GM12878 (cell line): ENCODE data around the gene PDE6A. TPM values are rescaled to one million over a fixed set of nuclear protein-coding genes. Genes with fewer than 3 reads are reported as not detected.

Experiments
- ATAC-seq: fragments of 200-7000 bp; cut with Tn5 transposase; 3 replicates; pipeline ENCODE4 v1.9.1; 2020; ENCODE audit warnings: mild to moderate bottlenecking, moderate library complexity
- BruUV-seq: library from RNA; stranded (reverse); fragments of 400-500 nt; replicated peaks from 2 replicates; lab custom pipeline; 2021; lab: Mats Ljungman, UMichigan
- CTCF ChIA-PET: fragments of 300-600 bp; sonication (Branson Sonifier 250); formaldehyde crosslinking; extraction: SDS; loops from one replicate; lab custom pipeline; 2021; ENCODE audit warnings: inconsistent platforms; lab: Yijun Ruan, JAX
- POLR2A ChIA-PET: fragments of 350-600 bp; formaldehyde crosslinking; extraction: SDS; loops from one replicate; lab custom pipeline; 2021; ENCODE audit warnings: inconsistent platforms; lab: Charles Lee
- RAD21 ChIA-PET: fragments of 300-600 bp; sonication (Branson Sonifier 250); formaldehyde crosslinking; loops from one replicate; lab custom pipeline; 2023; ENCODE audit warnings: antibody characterized with exemption; ENCODE audit not compliant: unreplicated experiment; lab: Charles Lee
- SMC1A ChIA-PET: fragments of 300-600 bp; sonication (Branson Sonifier 250); formaldehyde crosslinking; loops from one replicate; lab custom pipeline; 2023; ENCODE audit not compliant: unreplicated experiment, uncharacterized antibody; lab: Charles Lee
- DNase-seq: peaks from one replicate; pipeline ENCODE4 v3.0.0-alpha.2; 2011; ENCODE audit warnings: low read depth, low spot score
- FAIRE-seq: peaks from 3 replicates; lab custom pipeline; 2011; peaks lifted over from hg19 to GRCh38; lab: Jason Lieb, UNC
- H2AFZ ChIP-seq: 2 replicates; pipeline ENCODE4 v1.6.0; 2011; ENCODE audit warnings: low read depth, low read length, control low read depth; ENCODE audit not compliant: control insufficient read depth
- H3K27ac ChIP-seq: 2 replicates; pipeline ENCODE4 v1.5.1; 2011; ENCODE audit warnings: control low read depth; ENCODE audit not compliant: control insufficient read depth, insufficient read depth
- H3K27me3 ChIP-seq, 2 experiments: replicated peaks in 1 of 2; 2 replicates each; pipeline versions ENCODE4 v1.6.0 to v1.6.1; 2011; ENCODE audit warnings: low read length in 1 of 2; ENCODE audit not compliant: control insufficient read depth in 2 of 2, insufficient read depth in 2 of 2
- H3K36me3 ChIP-seq, 2 experiments: 2 replicates each; pipeline ENCODE4 v1.5.1; 2011; ENCODE audit warnings: low read length in 1 of 2; ENCODE audit not compliant: control insufficient read depth in 2 of 2, insufficient read depth in 2 of 2
- H3K4me1 ChIP-seq: 2 replicates; pipeline ENCODE4 v1.6.1; 2011; ENCODE audit warnings: mild to moderate bottlenecking, low read length, moderate library complexity, mixed read lengths; ENCODE audit not compliant: control insufficient read depth, insufficient read depth
- H3K4me2 ChIP-seq: 2 replicates; pipeline ENCODE4 v1.6.0; 2011; ENCODE audit warnings: control low read depth; ENCODE audit not compliant: control insufficient read depth, insufficient read depth
- H3K4me3 ChIP-seq: fragments of 200-600 bp; sonication (generic); 2 replicates; pipeline ENCODE4 v1.5.1; 2016
- H3K79me2 ChIP-seq: 2 replicates; pipeline ENCODE4 v1.6.0; 2011; ENCODE audit warnings: low read length; ENCODE audit not compliant: control insufficient read depth, insufficient read depth
- H3K9ac ChIP-seq: 2 replicates; pipeline ENCODE4 v1.8.0; 2011; ENCODE audit warnings: low read length, control low read depth, mixed read lengths; ENCODE audit not compliant: control insufficient read depth, insufficient read depth
- H3K9me3 ChIP-seq: replicated peaks from 3 replicates; pipeline ENCODE4 v1.5.1; 2011; ENCODE audit warnings: mild to moderate bottlenecking, low read length; ENCODE audit not compliant: control insufficient read depth, insufficient read depth
- H4K20me1 ChIP-seq: 2 replicates; pipeline ENCODE4 v1.6.0; 2011; ENCODE audit not compliant: control insufficient read depth, insufficient read depth
- CEBPB ChIP-seq, 2 experiments: fragments of 150-350 bp in 1 of 2; IDR thresholded peaks; 2 replicates each; pipeline ENCODE4 v1.6.1; 2012 to 2014; ENCODE audit warnings: low read depth in 2 of 2, low read length in 2 of 2, borderline replicate concordance in 1 of 2, inconsistent platforms in 1 of 2
- CHD2 ChIP-seq: IDR thresholded peaks from 2 replicates; pipeline ENCODE4 v1.6.1; 2011; ENCODE audit warnings: low read depth, low read length, improper control_type of control experiment, borderline replicate concordance
- MEF2A ChIP-seq: IDR thresholded peaks from 2 replicates; pipeline ENCODE4 v1.6.1; 2011; ENCODE audit warnings: low read depth, mild to moderate bottlenecking, low read length, moderate library complexity; ENCODE audit not compliant: insufficient read depth
- MXI1 ChIP-seq: fragments of 150-350 bp; IDR thresholded peaks from 2 replicates; pipeline ENCODE4 v1.6.1; 2011; ENCODE audit warnings: low read depth, mild to moderate bottlenecking, inconsistent platforms, low read length, improper control_type of control experiment
- PAX5 ChIP-seq: IDR thresholded peaks from 2 replicates; pipeline ENCODE4 v1.6.1; 2011; ENCODE audit warnings: low read depth, low read length, borderline replicate concordance
- SMARCA5 ChIP-seq: fragments of 450-650 bp; IDR thresholded peaks from 2 replicates; pipeline ENCODE4 v1.6.1; 2017; ENCODE audit warnings: mild to moderate bottlenecking
- SREBF2 ChIP-seq: IDR thresholded peaks from 2 replicates; pipeline ENCODE4 v1.6.1; 2012; ENCODE audit warnings: mild to moderate bottlenecking, low read length
- TCF3 ChIP-seq: IDR thresholded peaks from 2 replicates; pipeline ENCODE4 v1.6.1; 2012; ENCODE audit warnings: low read depth, mild to moderate bottlenecking, low read length, borderline replicate concordance; ENCODE audit not compliant: insufficient read depth
- ZNF384 ChIP-seq: IDR thresholded peaks from 2 replicates; pipeline ENCODE4 v1.6.1; 2012; ENCODE audit warnings: low read depth, mild to moderate bottlenecking, low read length, improper control_type of control experiment, borderline replicate concordance
- ZNF622 ChIP-seq: fragments of 450-650 bp; IDR thresholded peaks from 2 replicates; pipeline ENCODE4 v1.6.1; 2017; ENCODE audit warnings: mild to moderate bottlenecking, inconsistent platforms
- WGBS: methylation state at CpG from one replicate; pipeline ENCODE4 v1.1.6; 2016; ENCODE audit warnings: low lambda C conversion rate; ENCODE audit not compliant: insufficient replicate concordance, insufficient coverage; ENCODE audit errors: missing lambda C conversion rate; 5-methylcytosine and 5-hydroxymethylcytosine counted together
- in situ Hi-C: fragments of 300-500 bp; cut with MboI; formaldehyde crosslinking; loops from 9 replicates; pipeline ENCODE4 v1.14.3; 2018; ENCODE audit warnings: mixed read lengths
- intact Hi-C: fragments of 100-400 bp; cut with micrococcal nuclease; formaldehyde crosslinking; loops from one replicate; pipeline ENCODE4 v1.14.2; 2022; ENCODE audit not compliant: unreplicated experiment
- polyA plus RNA-seq, 11 experiments: library from polyadenylated mRNA; depleted of rRNA in 4 of 11; unstranded in 6 of 11; stranded (reverse) in 5 of 11; fragments of >200 nt; fragmentation: Nextera tagmentation in 4 of 11; fragmentation: Illumina TruSeq in 1 of 11; extraction: Ambion mirVana in 4 of 11; extraction: Trizol in 1 of 11; gene quantifications; 1 replicate in 1 of 11; 2 replicates in 10 of 11; pipeline versions ENCODE4 v1.2.1 to v1.2.3, GENCODE V29; 2011 to 2016; ENCODE audit warnings: inconsistent platforms in 2 of 11, missing spikeins in 2 of 11, low read depth in 1 of 11
- total RNA-seq, 4 experiments: library from RNA; depleted of rRNA in 3 of 4; stranded (reverse); fragments of >200 nt in 3 of 4; fragmentation: Illumina TruSeq in 1 of 4; extraction: Trizol in 1 of 4; gene quantifications; 2 replicates each; pipeline versions ENCODE4 v1.2.1 to v1.2.3, GENCODE V29; 2013 to 2021
- TF ChIP-seq, protein P1 (sequence below): fragments of 150-350 bp; IDR thresholded peaks from 2 replicates; pipeline ENCODE4 v1.6.1; 2014; ENCODE audit warnings: mild to moderate bottlenecking, low read depth, low read length
- TF ChIP-seq, protein P2 (sequence below): fragments of 450-650 bp; IDR thresholded peaks from 2 replicates; pipeline ENCODE4 v1.6.1; 2018; ENCODE audit warnings: borderline replicate concordance, mild to moderate bottlenecking; ENCODE audit not compliant: partially characterized antibody
- TF ChIP-seq, protein P3 (sequence below): fragments of 450-650 bp; IDR thresholded peaks from 2 replicates; pipeline ENCODE4 v1.6.1; 2017; ENCODE audit warnings: mild to moderate bottlenecking
- TF ChIP-seq, protein P4 (sequence below): fragments of 450-650 bp; IDR thresholded peaks from 2 replicates; pipeline ENCODE4 v1.6.1; 2017; ENCODE audit warnings: mild to moderate bottlenecking, moderate library complexity

The PDE6A gene
- total and polyA plus RNA-seq, 10 of the 15 experiments (the other 5 are each of a cell fraction or from before 2014, with no cell fraction given): 0.05 to 0.26 TPM; not detected in 8

DNA sequence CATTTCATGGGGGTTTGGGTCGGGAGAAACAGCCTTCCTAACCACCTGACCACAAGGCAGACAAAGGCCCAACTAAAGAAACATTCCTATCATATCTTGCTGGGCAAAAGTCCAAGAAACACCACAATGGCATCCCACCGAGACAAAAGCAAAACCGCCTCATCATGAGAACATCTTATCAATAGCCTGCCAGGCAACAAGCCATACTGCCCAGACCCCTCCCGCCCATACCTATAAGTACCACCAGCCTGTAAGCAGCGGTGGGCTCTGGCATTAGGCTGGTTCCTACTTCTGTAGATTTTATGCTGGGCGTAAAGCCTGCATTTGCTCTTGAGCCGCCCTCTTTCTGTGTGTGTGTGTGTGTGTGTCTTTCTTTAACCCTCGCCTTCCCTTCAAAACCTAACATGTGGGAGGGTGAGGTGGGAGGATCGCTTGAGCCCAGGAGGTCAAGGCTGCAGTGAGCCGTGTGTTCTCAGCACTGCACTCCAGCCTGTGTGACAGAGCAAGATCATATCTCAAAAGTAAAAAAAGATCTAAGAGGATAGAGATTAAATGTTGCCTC lies 56.9 kb downstream of the PDE6A start:
- no peak for ATAC-seq
- no peaks in the 10 kb centered on the region for H3K4me1 ChIP-seq
- no TSS peak for BruUV-seq
- no peak overlapping the region for H3K4me3 ChIP-seq
- H3K9ac ChIP-seq: no peak overlapping the region
- ChIA-PET RAD21 (no interaction called here), CTCF (interaction anchor here (1.4 kb wide), 1 partner anchor 35 kb away, joined by 4 read pairs; no protein-coding TSS in a partner anchor), SMC1A (no interaction called here), POLR2A (no interaction called here)
- no peak overlapping the region for H2AFZ ChIP-seq
- no peak overlapping the region for H3K4me2 ChIP-seq
- in situ Hi-C loops (no loop called here), intact Hi-C loops (no loop called here)
- WGBS: 43% methylated on average over 10 of the region's 10 CpGs
- FAIRE-seq: no peak
- no peak for DNase-seq
- no peaks in the 10 kb centered on the region for H3K79me2 ChIP-seq
- no peaks in the 10 kb centered on the region for H3K27me3 ChIP-seq
- no peaks in the 10 kb centered on the region for H3K9me3 ChIP-seq
- no peaks in the 10 kb centered on the region for H3K36me3 ChIP-seq
- no peak overlapping the region for H3K27ac ChIP-seq
- H4K20me1 ChIP-seq: no peaks in the 10 kb centered on the region
- no peak for TF ChIP-seq ZNF622
- TF ChIP-seq, protein P1, sequence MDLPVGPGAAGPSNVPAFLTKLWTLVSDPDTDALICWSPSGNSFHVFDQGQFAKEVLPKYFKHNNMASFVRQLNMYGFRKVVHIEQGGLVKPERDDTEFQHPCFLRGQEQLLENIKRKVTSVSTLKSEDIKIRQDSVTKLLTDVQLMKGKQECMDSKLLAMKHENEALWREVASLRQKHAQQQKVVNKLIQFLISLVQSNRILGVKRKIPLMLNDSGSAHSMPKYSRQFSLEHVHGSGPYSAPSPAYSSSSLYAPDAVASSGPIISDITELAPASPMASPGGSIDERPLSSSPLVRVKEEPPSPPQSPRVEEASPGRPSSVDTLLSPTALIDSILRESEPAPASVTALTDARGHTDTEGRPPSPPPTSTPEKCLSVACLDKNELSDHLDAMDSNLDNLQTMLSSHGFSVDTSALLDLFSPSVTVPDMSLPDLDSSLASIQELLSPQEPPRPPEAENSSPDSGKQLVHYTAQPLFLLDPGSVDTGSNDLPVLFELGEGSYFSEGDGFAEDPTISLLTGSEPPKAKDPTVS: no peak
- no peak for TF ChIP-seq SREBF2
- TF ChIP-seq MEF2A: no peak
- no peak for TF ChIP-seq CEBPB (IDR thresholded peaks at IDR 0.05; ENCODE audit: borderline replicate concordance in 1 of 2, low read depth in 2 of 2, low read length in 2 of 2)
- no peak for TF ChIP-seq CHD2
- TF ChIP-seq MXI1: no peak
- TF ChIP-seq, protein P2, sequence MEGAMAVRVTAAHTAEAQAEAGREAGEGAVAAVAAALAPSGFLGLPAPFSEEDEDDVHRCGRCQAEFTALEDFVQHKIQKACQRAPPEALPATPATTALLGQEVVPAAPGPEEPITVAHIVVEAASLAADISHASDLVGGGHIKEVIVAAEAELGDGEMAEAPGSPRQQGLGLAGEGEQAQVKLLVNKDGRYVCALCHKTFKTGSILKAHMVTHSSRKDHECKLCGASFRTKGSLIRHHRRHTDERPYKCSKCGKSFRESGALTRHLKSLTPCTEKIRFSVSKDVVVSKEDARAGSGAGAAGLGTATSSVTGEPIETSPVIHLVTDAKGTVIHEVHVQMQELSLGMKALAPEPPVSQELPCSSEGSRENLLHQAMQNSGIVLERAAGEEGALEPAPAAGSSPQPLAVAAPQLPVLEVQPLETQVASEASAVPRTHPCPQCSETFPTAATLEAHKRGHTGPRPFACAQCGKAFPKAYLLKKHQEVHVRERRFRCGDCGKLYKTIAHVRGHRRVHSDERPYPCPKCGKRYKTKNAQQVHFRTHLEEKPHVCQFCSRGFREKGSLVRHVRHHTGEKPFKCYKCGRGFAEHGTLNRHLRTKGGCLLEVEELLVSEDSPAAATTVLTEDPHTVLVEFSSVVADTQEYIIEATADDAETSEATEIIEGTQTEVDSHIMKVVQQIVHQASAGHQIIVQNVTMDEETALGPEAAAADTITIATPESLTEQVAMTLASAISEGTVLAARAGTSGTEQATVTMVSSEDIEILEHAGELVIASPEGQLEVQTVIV: no peak
- no peak for TF ChIP-seq TCF3
- TF ChIP-seq, protein P3, sequence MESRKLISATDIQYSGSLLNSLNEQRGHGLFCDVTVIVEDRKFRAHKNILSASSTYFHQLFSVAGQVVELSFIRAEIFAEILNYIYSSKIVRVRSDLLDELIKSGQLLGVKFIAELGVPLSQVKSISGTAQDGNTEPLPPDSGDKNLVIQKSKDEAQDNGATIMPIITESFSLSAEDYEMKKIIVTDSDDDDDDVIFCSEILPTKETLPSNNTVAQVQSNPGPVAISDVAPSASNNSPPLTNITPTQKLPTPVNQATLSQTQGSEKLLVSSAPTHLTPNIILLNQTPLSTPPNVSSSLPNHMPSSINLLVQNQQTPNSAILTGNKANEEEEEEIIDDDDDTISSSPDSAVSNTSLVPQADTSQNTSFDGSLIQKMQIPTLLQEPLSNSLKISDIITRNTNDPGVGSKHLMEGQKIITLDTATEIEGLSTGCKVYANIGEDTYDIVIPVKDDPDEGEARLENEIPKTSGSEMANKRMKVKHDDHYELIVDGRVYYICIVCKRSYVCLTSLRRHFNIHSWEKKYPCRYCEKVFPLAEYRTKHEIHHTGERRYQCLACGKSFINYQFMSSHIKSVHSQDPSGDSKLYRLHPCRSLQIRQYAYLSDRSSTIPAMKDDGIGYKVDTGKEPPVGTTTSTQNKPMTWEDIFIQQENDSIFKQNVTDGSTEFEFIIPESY: no peak
- TF ChIP-seq SMARCA5: no peak
- no peak for TF ChIP-seq ZNF384
- TF ChIP-seq, protein P4, sequence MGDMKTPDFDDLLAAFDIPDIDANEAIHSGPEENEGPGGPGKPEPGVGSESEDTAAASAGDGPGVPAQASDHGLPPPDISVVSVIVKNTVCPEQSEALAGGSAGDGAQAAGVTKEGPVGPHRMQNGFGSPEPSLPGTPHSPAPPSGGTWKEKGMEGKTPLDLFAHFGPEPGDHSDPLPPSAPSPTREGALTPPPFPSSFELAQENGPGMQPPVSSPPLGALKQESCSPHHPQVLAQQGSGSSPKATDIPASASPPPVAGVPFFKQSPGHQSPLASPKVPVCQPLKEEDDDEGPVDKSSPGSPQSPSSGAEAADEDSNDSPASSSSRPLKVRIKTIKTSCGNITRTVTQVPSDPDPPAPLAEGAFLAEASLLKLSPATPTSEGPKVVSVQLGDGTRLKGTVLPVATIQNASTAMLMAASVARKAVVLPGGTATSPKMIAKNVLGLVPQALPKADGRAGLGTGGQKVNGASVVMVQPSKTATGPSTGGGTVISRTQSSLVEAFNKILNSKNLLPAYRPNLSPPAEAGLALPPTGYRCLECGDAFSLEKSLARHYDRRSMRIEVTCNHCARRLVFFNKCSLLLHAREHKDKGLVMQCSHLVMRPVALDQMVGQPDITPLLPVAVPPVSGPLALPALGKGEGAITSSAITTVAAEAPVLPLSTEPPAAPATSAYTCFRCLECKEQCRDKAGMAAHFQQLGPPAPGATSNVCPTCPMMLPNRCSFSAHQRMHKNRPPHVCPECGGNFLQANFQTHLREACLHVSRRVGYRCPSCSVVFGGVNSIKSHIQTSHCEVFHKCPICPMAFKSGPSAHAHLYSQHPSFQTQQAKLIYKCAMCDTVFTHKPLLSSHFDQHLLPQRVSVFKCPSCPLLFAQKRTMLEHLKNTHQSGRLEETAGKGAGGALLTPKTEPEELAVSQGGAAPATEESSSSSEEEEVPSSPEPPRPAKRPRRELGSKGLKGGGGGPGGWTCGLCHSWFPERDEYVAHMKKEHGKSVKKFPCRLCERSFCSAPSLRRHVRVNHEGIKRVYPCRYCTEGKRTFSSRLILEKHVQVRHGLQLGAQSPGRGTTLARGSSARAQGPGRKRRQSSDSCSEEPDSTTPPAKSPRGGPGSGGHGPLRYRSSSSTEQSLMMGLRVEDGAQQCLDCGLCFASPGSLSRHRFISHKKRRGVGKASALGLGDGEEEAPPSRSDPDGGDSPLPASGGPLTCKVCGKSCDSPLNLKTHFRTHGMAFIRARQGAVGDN: no peak
- no peak for TF ChIP-seq PAX5
